Activated CD8-positive, alpha-beta T cell treated with anti-CD3 and anti-CD28 coated beads, Interleukin-2, amount 10 ng/mL, durations not matched to agents 7 days and 5 days (primary cell): Measurements from ENCODE around the gene UBP1. TPM values are rescaled to one million over a fixed set of nuclear protein-coding genes. Genes with fewer than 3 reads are reported as not detected.
"Not testable (repeated sequence)": the region's sequence is repeated elsewhere in the genome, so short reads cannot be mapped to it uniquely, and the experiment has no call there.

Experiments used
- ATAC-seq: fragments of 150-1000 bp; cut with Tn5 transposase; one replicate; pipeline ENCODE4 v1.10.0; 2021; ENCODE audit warnings: moderate library complexity
- CTCF ChIA-PET: fragments of 350-600 bp; sonication (Branson Sonifier 250); formaldehyde crosslinking; loops from one replicate; lab custom pipeline; 2021; ENCODE audit warnings: antibody characterized with exemption; lab: Charles Lee
- POLR2A ChIA-PET: fragments of 350-600 bp; sonication (Branson Sonifier 250); formaldehyde crosslinking; loops from one replicate; lab custom pipeline; 2021; ENCODE audit warnings: antibody characterized with exemption; lab: Charles Lee
- DNase-seq: peaks from one replicate; pipeline ENCODE4 v3.0.0-alpha.2; 2020
- H3K27ac Mint-ChIP-seq: one replicate; pipeline ENCODE4 v1.8.0; 2021; ENCODE audit warnings: mild to moderate bottlenecking, mixed read lengths
- H3K27me3 Mint-ChIP-seq: one replicate; pipeline ENCODE4 v1.8.0; 2021; ENCODE audit warnings: low read depth, mixed read lengths
- H3K36me3 Mint-ChIP-seq: one replicate; pipeline ENCODE4 v1.8.0; 2021; ENCODE audit warnings: low read depth, mixed read lengths
- H3K4me1 Mint-ChIP-seq: one replicate; pipeline ENCODE4 v1.8.0; 2021; ENCODE audit warnings: low read depth, mixed read lengths
- H3K4me3 Mint-ChIP-seq: one replicate; pipeline ENCODE4 v1.8.0; 2021; ENCODE audit warnings: mild to moderate bottlenecking, mixed read lengths
- H3K9me3 Mint-ChIP-seq: one replicate; pipeline ENCODE4 v1.8.0; 2022; ENCODE audit warnings: mixed read lengths; ENCODE audit not compliant: insufficient read depth
- total RNA-seq, 2 experiments: library from RNA; stranded (reverse); gene quantifications; one replicate each; pipeline ENCODE4 v1.2.3, GENCODE V29; 2021

Gene UBP1
- total RNA-seq, 2 experiments from 2014 or later = 61.9 to 64.6 TPM

DNA sequence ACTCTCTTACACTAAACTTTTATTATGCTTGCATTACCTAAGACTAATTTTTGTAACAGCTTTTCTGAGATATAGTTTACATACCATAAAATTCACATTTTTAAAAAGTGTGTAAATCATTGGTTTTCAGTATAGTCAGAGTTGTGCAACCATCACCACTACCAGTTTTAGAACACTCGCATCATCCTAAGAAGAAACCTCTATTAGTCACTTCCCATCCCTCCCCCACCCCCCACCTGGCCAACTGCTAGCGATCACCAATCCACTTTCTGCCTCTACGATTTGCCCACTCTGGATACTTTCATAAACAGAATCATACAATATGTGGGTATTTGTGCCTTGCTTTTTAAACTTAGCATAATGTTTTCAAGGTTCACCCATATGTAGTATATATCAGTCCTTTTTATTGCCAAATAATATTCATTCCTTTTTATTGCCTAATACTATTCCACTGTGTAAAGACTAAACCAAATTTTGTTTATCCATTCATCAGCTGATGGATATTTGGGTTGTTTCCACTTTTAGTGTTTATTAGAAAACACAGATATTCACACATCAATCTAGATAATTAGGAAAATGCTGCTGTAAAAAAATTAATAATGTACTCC is 23.0 kb downstream of the UBP1 start:
- Mint-ChIP-seq H3K4me1 (peaks cover 13% of the 10 kb centered on the region), H3K27ac (peak overlapping the region; percentile 47)

DNA sequence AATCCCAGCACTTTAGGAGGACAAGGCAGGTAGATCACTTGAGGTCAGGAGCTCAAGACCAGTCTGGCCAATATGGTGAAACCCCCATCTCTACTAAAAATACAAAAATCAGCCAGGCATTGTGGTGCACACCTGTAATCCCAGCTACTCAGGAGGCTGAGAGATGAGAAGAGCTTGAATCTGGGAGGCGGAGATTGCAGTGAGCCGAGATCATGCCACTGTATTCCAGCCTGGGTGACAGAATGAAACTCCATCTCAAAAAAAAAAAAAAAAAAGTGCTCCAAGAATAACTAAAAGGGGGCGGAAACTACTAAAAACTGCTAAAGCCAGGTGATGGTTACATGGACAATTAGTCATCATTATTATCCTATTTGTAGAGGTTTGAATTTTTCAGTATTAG is 29.4 kb downstream of the UBP1 start:
- H3K27ac Mint-ChIP-seq, H3K4me1 Mint-ChIP-seq, H3K9me3 Mint-ChIP-seq, DNase-seq, H3K4me3 Mint-ChIP-seq, POLR2A ChIA-PET, H3K27me3 Mint-ChIP-seq, ATAC-seq: not testable (repeated sequence)
- H3K36me3 Mint-ChIP-seq = peaks cover 65% of the 10 kb centered on the region
- CTCF ChIA-PET = interaction anchor here (1.3 to 2.7 kb wide), 2 partner anchors 9 to 38 kb away, joined by 4 to 9 read pairs; no protein-coding TSS in a partner anchor

More for the DNA sequence above, 23.0 kb downstream of the UBP1 start:
- ChIA-PET CTCF (interaction anchor here (1.0 to 1.6 kb wide), 2 partner anchors 9 to 21 kb away, joined by 4 read pairs; no protein-coding TSS in a partner anchor), POLR2A (no interaction called here)
- Mint-ChIP-seq H3K9me3 (peaks cover 3% of the 10 kb centered on the region), H3K36me3 (peaks cover 69% of the 10 kb centered on the region), H3K27me3 (no peaks in the 10 kb centered on the region), H3K4me3 (no peak overlapping the region)
- ATAC-seq (no peak), DNase-seq (no peak)

DNA sequence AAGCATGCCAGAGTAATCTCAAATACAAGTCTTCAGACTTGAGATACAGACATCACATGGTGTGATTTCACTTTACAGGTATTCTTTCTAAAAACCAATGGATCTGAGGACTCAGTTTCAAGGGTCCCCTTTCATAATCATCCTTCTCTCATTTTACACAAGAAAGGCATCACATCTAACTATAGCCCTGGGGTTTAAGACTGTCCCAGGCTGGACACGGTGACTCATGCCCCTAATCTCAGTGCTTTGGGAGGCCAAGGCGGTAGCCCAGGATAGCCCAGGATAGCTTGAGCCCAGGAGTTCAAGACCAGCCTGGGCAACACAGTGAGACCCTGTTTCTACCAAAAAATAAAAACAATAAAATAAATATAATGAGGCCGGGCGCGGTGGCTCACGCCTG is 36.4 kb downstream of the UBP1 start:
- H3K36me3 Mint-ChIP-seq = peaks cover 59% of the 10 kb centered on the region
- no peaks in the 10 kb centered on the region for H3K27me3 Mint-ChIP-seq
- DNase-seq (no peak), ATAC-seq (no peak)
- no peak overlapping the region for H3K27ac Mint-ChIP-seq
- no peaks in the 10 kb centered on the region for H3K4me1 Mint-ChIP-seq
- ChIA-PET POLR2A (no interaction called here), CTCF (no interaction called here)
- H3K9me3 Mint-ChIP-seq = no peaks in the 10 kb centered on the region
- H3K4me3 Mint-ChIP-seq = no peak overlapping the region

DNA sequence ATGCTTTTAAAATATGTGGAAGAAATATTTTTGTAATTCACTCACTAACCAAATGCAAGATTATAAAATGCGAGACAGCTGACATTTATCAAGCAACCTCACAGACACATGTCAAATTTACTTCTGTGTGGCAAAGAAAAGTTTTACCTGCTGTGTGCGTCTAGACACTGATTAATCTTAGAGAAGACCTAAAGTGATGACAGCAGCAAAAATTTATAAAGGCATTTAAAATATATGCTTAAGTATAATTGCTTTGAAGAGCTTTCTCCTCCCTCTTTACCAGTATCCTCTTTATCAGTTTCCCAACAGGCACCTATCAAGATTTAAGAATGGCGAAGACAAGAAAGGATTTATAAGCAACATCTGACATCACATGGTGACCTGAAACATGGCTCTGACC is 37.3 kb downstream of the UBP1 start:
- ATAC-seq (no peak), DNase-seq (no peak)
- no peaks in the 10 kb centered on the region for H3K27me3 Mint-ChIP-seq
- POLR2A ChIA-PET = no interaction called here
- H3K4me3 Mint-ChIP-seq = no peak overlapping the region
- H3K36me3 Mint-ChIP-seq = peaks cover 59% of the 10 kb centered on the region
- no peak overlapping the region for H3K27ac Mint-ChIP-seq
- no peaks in the 10 kb centered on the region for H3K4me1 Mint-ChIP-seq
- no peaks in the 10 kb centered on the region for H3K9me3 Mint-ChIP-seq
- CTCF ChIA-PET = interaction anchor here (1.1 kb wide), 1 partner anchor 30 kb away, joined by 4 read pairs; no protein-coding TSS in a partner anchor

DNA sequence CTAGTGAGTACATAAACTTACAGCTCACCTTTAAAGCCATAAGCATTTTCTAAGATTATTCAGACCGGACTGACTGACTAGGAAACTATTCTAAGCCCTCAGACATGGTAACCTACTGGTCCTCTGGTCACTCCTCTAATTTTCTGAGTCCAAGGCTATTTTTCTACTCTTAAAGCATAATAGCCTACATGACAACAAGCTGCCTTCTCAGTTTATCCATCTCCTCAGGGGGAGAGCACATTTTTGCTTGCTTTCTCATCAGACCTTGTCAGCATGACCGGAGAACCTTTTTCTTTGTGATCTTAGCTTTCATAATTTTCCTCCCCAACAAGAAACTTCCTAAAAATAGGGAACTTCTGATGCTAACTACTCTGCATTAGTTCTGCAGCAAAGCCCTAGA is 38.4 kb downstream of the UBP1 start:
- Mint-ChIP-seq H3K36me3 (peaks cover 60% of the 10 kb centered on the region), H3K27me3 (no peaks in the 10 kb centered on the region)
- POLR2A ChIA-PET = no interaction called here

DNA sequence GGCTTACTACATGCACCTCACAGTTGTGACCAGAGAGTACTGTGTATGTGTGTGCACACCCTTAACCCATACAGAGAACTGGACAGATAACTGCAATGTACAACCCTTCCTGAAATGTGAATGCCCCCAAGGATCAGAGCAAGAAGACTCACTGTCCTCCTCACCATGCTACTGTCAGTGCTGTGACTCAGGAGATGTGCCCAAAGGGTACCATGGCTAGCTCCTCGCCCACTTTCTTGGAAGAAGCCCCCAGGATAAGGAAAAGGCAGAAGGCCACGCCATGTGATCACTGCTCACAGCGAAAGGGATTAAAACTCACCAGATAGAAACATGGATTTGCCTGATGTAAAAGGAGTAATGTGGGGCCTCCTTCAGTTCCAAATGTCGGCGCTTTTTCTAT is 41.8 kb downstream of the UBP1 start:
- CTCF ChIA-PET = no interaction called here
- peaks cover 69% of the 10 kb centered on the region for H3K36me3 Mint-ChIP-seq

More for the DNA sequence above, 38.4 kb downstream of the UBP1 start:
- CTCF ChIA-PET = interaction anchor here (0.9 to 1.3 kb wide), 4 partner anchors 9 to 385 kb away, joined by 3 to 6 read pairs (median 4); no protein-coding TSS in a partner anchor
- ATAC-seq (no peak), DNase-seq (no peak)
- H3K4me1 Mint-ChIP-seq = no peaks in the 10 kb centered on the region
- no peak overlapping the region for H3K27ac Mint-ChIP-seq
- no peaks in the 10 kb centered on the region for H3K9me3 Mint-ChIP-seq
- no peak overlapping the region for H3K4me3 Mint-ChIP-seq

DNA sequence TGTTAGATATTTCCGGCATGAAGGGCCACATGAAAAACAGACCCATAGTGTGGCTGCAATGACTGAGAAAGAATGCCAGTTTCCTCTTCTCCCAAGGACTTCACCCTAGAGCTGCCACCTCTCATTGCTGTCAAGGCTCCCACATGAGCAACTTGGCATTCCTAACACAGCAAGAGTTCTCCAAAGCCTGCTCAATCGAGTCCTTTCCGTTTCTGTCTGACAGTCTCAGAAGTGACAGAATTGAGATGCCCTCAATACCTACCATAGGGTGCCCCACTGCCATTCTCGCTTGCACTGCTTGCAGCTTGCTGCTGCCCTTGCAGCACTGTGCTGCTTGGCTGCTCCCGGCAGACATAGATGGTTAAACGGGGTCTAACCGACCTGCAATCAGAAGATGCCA is 44.3 kb downstream of the UBP1 start:
- Mint-ChIP-seq H3K27me3 (no peaks in the 10 kb centered on the region), H3K4me3 (no peak overlapping the region), H3K27ac (no peak overlapping the region), H3K36me3 (peaks cover 67% of the 10 kb centered on the region), H3K9me3 (no peaks in the 10 kb centered on the region), H3K4me1 (peaks cover 10% of the 10 kb centered on the region)
- CTCF ChIA-PET = no interaction called here
- ATAC-seq = no peak
- DNase-seq = no peak
- POLR2A ChIA-PET = no interaction called here

More for the DNA sequence above, 41.8 kb downstream of the UBP1 start:
- H3K4me1 Mint-ChIP-seq = no peaks in the 10 kb centered on the region
- H3K4me3 Mint-ChIP-seq = no peak overlapping the region
- no peaks in the 10 kb centered on the region for H3K9me3 Mint-ChIP-seq
- no peaks in the 10 kb centered on the region for H3K27me3 Mint-ChIP-seq
- POLR2A ChIA-PET = no interaction called here
- no peak overlapping the region for H3K27ac Mint-ChIP-seq
- no peak for DNase-seq
- ATAC-seq = no peak

DNA sequence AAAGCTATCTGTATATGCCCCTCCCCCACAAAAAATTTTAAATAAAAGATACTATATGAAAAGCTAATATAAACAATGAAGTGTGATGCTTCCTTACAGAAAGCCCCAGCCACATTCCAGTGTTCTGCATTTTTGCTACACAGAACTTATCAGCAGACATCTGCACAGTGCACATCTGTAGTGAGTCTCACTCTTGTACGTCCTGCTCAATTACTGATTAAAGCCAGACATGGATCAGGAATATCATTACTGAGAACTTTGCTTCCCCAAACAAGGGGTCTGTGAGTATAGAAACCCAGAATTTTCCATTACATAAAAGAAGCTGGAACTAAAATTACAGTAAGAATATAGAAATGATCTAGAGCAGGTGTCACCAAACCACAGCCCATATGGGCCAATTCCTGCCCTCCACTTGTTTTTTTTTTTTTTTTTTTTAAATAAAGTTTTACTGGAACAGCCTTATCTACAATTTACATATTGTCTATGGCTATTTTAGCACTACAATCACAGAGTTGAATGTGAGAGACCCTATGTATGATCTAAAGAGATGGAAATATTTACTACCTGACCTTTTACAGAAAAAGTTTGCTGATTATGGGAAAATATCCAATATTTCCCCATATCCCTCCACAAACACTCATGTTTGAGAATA is 45.7 kb downstream of the UBP1 start:
- ChIA-PET POLR2A (no interaction called here), CTCF (interaction anchor here (1.5 kb wide), 1 partner anchor 22 kb away, joined by 9 read pairs; no protein-coding TSS in a partner anchor)
- H3K36me3 Mint-ChIP-seq = peaks cover 64% of the 10 kb centered on the region
- DNase-seq (no peak), ATAC-seq (no peak)
- H3K4me1 Mint-ChIP-seq = peaks cover 10% of the 10 kb centered on the region
- H3K9me3 Mint-ChIP-seq = no peaks in the 10 kb centered on the region
- no peak overlapping the region for H3K27ac Mint-ChIP-seq
- no peak overlapping the region for H3K4me3 Mint-ChIP-seq
- no peaks in the 10 kb centered on the region for H3K27me3 Mint-ChIP-seq

DNA sequence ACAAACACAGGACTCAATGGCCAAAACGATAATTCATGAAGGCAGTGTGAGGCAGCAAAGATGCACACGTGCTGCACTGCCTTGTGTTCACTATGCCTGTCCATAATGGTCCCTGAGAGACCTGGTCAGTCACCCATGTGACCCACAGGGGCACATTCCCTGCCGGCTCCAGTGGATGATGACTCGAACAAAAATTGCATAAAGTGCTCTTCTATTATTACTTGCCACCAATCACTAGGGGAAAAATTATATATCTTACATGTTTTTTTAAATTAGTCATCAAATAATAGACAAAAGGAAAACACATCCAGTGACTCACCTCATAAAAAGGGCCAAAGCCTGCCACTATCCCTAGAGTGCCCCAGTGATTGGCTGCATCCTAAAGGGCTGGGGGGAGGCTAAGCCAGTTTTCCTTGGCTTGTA is 47.5 kb downstream of the UBP1 start:
- Mint-ChIP-seq H3K27ac (no peak overlapping the region), H3K4me1 (peaks cover 10% of the 10 kb centered on the region), H3K36me3 (peaks cover 51% of the 10 kb centered on the region), H3K27me3 (no peaks in the 10 kb centered on the region), H3K9me3 (no peaks in the 10 kb centered on the region), H3K4me3 (no peak overlapping the region)
- CTCF ChIA-PET = no interaction called here
- POLR2A ChIA-PET = no interaction called here
- no peak for ATAC-seq
- DNase-seq = no peak

DNA sequence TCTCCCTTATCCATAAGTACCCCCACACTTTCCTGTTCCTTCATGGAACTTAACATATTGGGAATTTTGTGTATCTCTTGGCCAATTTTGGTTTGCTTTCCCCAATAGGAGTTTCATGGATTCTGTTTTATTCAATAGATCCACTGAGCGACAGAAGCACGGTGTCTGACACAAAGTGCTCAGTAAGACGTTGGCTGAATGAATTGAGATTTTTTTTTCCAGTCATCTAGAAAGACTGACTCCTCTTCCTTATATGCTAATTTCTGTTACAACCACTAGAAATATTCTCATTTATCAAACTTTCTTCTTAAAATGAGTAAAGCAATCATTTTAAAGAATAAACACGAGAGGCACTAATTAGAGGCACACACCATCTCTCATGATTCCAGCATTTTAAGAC is 48.1 kb downstream of the UBP1 start:
- H3K9me3 Mint-ChIP-seq = no peaks in the 10 kb centered on the region
- H3K4me1 Mint-ChIP-seq = peaks cover 10% of the 10 kb centered on the region
- ATAC-seq (no peak), DNase-seq (no peak)
- no peaks in the 10 kb centered on the region for H3K27me3 Mint-ChIP-seq
- H3K4me3 Mint-ChIP-seq = no peak overlapping the region
- H3K36me3 Mint-ChIP-seq = peaks cover 46% of the 10 kb centered on the region
- ChIA-PET POLR2A (no interaction called here), CTCF (no interaction called here)
- peak overlapping the region; percentile 24 for H3K27ac Mint-ChIP-seq

DNA sequence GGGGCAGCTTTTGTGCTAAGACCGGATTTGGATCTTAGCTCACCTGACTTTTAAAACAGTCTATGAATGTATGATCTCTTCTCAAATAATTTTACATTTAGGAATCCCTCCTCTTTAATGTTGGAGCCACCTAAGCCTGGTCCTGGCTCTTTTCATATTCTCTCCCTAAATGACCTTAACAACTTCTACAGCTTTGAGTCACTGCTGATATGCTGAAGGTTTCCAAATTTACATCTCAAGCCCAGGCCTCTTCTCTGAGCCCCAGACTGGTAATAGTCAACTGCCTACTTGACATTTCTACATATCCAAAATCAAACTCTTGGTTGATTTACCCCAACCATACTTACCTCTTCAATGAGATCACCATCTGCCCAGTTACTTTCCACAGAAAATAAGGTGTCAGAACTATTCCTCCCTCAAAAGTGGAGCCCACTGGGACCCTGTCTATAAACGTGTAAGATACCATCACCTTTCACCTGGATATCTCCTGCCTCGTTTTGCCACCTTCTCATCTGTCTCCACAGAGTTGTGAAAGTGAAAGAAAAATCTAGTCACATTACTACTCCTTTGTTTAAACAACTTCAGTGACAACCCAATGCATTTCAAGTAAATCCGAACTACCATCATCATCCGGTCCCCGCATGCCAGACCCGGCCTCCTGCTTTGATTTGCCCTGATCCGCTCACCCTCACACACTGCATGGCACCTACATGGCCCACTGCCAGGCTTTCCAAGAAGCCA is 48.8 kb downstream of the UBP1 start:
- Mint-ChIP-seq H3K4me1 (peaks cover 12% of the 10 kb centered on the region), H3K36me3 (peaks cover 46% of the 10 kb centered on the region), H3K27me3 (no peaks in the 10 kb centered on the region), H3K9me3 (no peaks in the 10 kb centered on the region), H3K27ac (no peak overlapping the region), H3K4me3 (no peak overlapping the region)
- DNase-seq (no peak), ATAC-seq (no peak)
- ChIA-PET POLR2A (no interaction called here), CTCF (no interaction called here)

DNA sequence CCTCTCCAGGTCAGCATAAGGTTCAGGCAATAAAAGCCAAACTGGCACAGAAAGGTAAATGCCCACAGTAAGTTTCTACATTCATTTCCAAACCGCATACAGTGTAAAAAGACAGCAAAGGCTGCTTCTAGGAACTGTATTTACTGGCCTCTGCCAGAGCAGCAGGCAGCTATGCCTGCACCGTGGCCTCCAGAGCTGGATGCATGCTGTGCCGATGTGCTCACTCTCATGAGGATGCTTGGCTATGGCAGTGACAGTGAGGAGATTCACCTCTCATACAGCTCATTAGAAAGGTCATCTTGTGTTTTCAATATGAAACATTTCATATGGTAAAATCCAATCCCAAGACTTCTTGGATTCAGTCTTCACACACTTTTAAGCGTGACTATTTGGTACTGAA is 50.3 kb downstream of the UBP1 start:
- peaks cover 26% of the 10 kb centered on the region for H3K4me1 Mint-ChIP-seq
- H3K4me3 Mint-ChIP-seq = no peak overlapping the region
- no peaks in the 10 kb centered on the region for H3K27me3 Mint-ChIP-seq
- no peaks in the 10 kb centered on the region for H3K9me3 Mint-ChIP-seq
- DNase-seq = no peak
- CTCF ChIA-PET = interaction anchor here (1.0 kb wide), 2 partner anchors 12 to 17 kb away, joined by 3 to 5 read pairs; no protein-coding TSS in a partner anchor
- H3K36me3 Mint-ChIP-seq = peaks cover 41% of the 10 kb centered on the region
- POLR2A ChIA-PET = no interaction called here
- H3K27ac Mint-ChIP-seq = no peak overlapping the region
- no peak for ATAC-seq
